PC-9 (cell line): Measurements from ENCODE around the gene AUH. TPM values are rescaled to one million over a fixed set of nuclear protein-coding genes. Genes with fewer than 3 reads are reported as not detected.

Source experiments
- BruUV-seq: library from RNA; stranded (reverse); fragments of 400-500 nt; replicated peaks from 2 replicates; lab custom pipeline; 2021; lab: Mats Ljungman, UMichigan
- CTCF ChIA-PET: fragments of 300-600 bp; sonication (Branson Sonifier 250); formaldehyde crosslinking; loops from one replicate; lab custom pipeline; 2022; ENCODE audit warnings: antibody characterized with exemption; lab: Charles Lee
- POLR2A ChIA-PET: fragments of 300-600 bp; sonication (Branson Sonifier 250); formaldehyde crosslinking; loops from one replicate; lab custom pipeline; 2022; ENCODE audit warnings: antibody characterized with exemption; ENCODE audit not compliant: unreplicated experiment; lab: Charles Lee
- DNase-seq, 2 experiments: peaks; one replicate each; pipeline versions ENCODE4 v3.0.0 to v3.0.0-alpha.2; 2015 to 2022; ENCODE audit warnings: mixed read lengths in 1 of 2
- H2AFZ ChIP-seq: fragments of 200-600 bp; sonication (generic); 2 replicates; pipeline ENCODE4 v1.8.1; 2017; ENCODE audit warnings: antibody characterized with exemption
- H3F3A ChIP-seq: fragments of 200-600 bp; sonication (generic); 2 replicates; pipeline ENCODE4 v1.8.1; 2017; ENCODE audit warnings: antibody characterized with exemption, mild to moderate bottlenecking, low read depth; ENCODE audit not compliant: insufficient read depth
- H3K27ac ChIP-seq: fragments of 200-600 bp; sonication (generic); 2 replicates; pipeline ENCODE4 v1.6.1; 2016; ENCODE audit warnings: mixed run types
- H3K27me3 ChIP-seq: fragments of 200-600 bp; sonication (generic); 2 replicates; pipeline ENCODE4 v1.6.1; 2016; ENCODE audit warnings: low read depth, mixed run types; ENCODE audit not compliant: insufficient read depth
- H3K36me3 ChIP-seq: fragments of 200-600 bp; sonication (generic); 2 replicates; pipeline ENCODE4 v1.6.1; 2016; ENCODE audit warnings: low read depth, mixed run types
- H3K4me1 ChIP-seq: fragments of 200-600 bp; sonication (generic); replicated peaks from 2 replicates; pipeline ENCODE4 v1.6.1; 2016; ENCODE audit warnings: mixed run types; ENCODE audit not compliant: insufficient read depth
- H3K4me2 ChIP-seq: fragments of 200-600 bp; sonication (generic); 2 replicates; pipeline ENCODE4 v1.6.1; 2017; ENCODE audit warnings: mixed run types
- H3K4me3 ChIP-seq: fragments of 200-600 bp; sonication (generic); 2 replicates; pipeline ENCODE4 v1.6.1; 2016; ENCODE audit warnings: mixed run types
- H3K79me2 ChIP-seq: fragments of 200-600 bp; sonication (generic); 2 replicates; pipeline ENCODE4 v1.6.1; 2017; ENCODE audit warnings: low read depth, mixed run types
- H3K9me2 ChIP-seq: fragments of 200-600 bp; sonication (generic); 2 replicates; pipeline ENCODE4 v1.8.1; 2017; ENCODE audit warnings: mild to moderate bottlenecking; ENCODE audit not compliant: insufficient read depth
- H3K9me3 ChIP-seq: fragments of 200-600 bp; sonication (generic); 2 replicates; pipeline ENCODE4 v1.8.1; 2016; ENCODE audit warnings: low read depth; ENCODE audit not compliant: insufficient read depth
- H4K20me1 ChIP-seq: fragments of 200-600 bp; sonication (generic); 2 replicates; pipeline ENCODE4 v1.8.1; 2017; ENCODE audit not compliant: insufficient read depth
- EZH2 ChIP-seq: fragments of 200-600 bp; sonication (generic); IDR thresholded peaks from 2 replicates; pipeline ENCODE4 v1.8.0; 2017; ENCODE audit warnings: antibody characterized with exemption, low read depth
- intact Hi-C: fragments of 100-400 bp; cut with micrococcal nuclease; formaldehyde crosslinking; loops from one replicate; pipeline ENCODE4 v1.10.0; 2022; ENCODE audit not compliant: unreplicated experiment
- total RNA-seq: library from RNA; stranded (reverse); gene quantifications from 2 replicates; pipeline ENCODE4 v1.2.3, GENCODE V29; 2021
- TF ChIP-seq, protein P1 (sequence below): fragments of 200-600 bp; sonication (generic); conservative IDR thresholded peaks from 2 replicates; pipeline ENCODE4 v1.6.1; 2017; ENCODE audit warnings: mixed run types, antibody characterized with exemption, mild to moderate bottlenecking, moderate library complexity

The AUH gene
- total RNA-seq, 1 experiment from 2014 or later: 24.9 TPM

DNA sequence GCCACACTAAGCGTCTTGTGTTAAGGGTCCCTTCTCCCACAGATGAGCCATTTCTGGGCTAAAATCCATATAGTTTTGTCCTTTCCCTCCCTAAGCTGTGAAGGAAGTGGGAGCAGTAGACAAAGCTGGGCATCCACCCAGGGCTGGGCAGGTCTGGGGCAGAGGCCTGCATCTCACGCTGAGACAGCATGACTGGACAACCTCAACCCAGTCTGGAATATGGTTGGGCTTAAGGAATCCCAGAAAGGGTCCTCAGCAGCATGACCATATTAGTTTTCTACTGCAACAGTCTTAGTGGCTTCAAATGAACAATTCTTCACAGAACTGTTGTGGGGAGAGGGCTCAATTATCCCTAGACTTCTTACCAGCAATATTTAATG, 173.8 kb downstream of the AUH start:
- no peak overlapping the region for H3K27ac ChIP-seq
- no peaks in the 10 kb centered on the region for H3K27me3 ChIP-seq
- H3K79me2 ChIP-seq: no peaks in the 10 kb centered on the region
- no peak overlapping the region for H3K4me2 ChIP-seq
- ChIA-PET POLR2A (no interaction called here), CTCF (no interaction called here)
- H3K4me3 ChIP-seq: no peak overlapping the region
- H3K36me3 ChIP-seq: no peaks in the 10 kb centered on the region
- intact Hi-C loops: no loop called here
- H3K9me3 ChIP-seq: 0 out of 2 replicates have a peak, but pooled peaks cover 6% of the 10 kb centered on the region
- BruUV-seq: no TSS peak
- DNase-seq: no peak
- H3K9me2 ChIP-seq: no peaks in the 10 kb centered on the region
- H3F3A ChIP-seq: peaks cover 10% of the 10 kb centered on the region
- no peak overlapping the region for H2AFZ ChIP-seq
- no peaks in the 10 kb centered on the region for H4K20me1 ChIP-seq
- peaks cover 33% of the 10 kb centered on the region for H3K4me1 ChIP-seq
- TF ChIP-seq EZH2: no peak
- TF ChIP-seq, protein P1, sequence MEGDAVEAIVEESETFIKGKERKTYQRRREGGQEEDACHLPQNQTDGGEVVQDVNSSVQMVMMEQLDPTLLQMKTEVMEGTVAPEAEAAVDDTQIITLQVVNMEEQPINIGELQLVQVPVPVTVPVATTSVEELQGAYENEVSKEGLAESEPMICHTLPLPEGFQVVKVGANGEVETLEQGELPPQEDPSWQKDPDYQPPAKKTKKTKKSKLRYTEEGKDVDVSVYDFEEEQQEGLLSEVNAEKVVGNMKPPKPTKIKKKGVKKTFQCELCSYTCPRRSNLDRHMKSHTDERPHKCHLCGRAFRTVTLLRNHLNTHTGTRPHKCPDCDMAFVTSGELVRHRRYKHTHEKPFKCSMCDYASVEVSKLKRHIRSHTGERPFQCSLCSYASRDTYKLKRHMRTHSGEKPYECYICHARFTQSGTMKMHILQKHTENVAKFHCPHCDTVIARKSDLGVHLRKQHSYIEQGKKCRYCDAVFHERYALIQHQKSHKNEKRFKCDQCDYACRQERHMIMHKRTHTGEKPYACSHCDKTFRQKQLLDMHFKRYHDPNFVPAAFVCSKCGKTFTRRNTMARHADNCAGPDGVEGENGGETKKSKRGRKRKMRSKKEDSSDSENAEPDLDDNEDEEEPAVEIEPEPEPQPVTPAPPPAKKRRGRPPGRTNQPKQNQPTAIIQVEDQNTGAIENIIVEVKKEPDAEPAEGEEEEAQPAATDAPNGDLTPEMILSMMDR: no peak

DNA sequence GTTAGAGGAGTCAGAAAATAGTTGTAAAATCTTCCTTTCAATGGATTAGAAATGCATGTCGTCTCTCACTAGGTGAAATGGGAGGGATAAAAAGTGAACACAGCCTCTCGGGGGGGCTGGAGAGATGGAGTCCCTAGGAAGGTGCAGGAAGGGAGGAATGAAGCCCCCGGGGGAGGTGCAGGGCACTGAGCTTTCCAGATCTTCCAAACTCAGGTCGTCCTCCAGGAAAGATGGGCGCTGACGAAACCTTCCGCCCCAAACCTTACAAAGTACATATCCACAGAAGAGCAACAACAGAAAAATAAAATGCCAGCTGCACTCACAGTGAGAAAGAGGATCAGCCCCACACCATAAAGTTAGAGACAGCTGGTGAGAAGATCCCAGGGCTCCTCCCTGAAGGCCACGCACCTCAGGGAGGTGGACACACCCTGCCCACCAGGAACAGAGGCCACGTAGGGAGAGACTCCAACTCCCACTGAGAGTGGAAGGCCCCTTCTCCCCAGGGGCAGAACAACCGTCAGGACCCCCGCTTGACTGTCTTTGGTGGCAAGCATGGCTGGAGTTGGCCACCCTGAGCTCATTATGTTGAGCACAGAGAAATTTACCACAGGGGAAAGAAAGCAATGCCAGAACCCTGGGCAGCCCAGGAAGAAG, 174.3 kb downstream of the AUH start:
- no TSS peak for BruUV-seq
- CTCF ChIA-PET: no interaction called here

DNA sequence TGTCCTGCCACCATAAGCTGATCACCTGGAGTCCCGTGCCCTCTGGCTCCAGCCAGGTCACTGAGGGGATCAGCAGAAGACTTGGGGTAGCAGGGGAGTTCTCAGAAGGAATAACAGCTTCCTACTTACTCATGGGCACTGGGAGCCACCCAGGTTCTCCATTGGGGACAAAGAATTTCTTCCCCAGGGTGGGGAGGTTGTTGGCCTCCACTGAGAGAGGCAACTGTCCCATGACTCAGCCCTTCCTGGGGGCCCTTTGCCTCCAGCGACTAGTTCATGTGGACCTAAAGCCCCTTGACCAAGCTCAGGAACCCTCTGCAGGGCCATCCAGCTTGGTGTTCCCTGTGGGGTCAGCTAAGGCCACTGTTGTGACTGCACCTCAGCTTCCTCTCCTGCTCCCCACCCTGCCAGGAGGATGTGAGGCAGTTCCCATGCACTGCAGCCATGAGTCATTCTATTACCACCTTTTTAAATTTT, 175.0 kb downstream of the AUH start:
- Histone ChIP-seq H4K20me1 (no peaks in the 10 kb centered on the region), H3F3A (peaks cover 5% of the 10 kb centered on the region; the same call in 1 of the 2 replicates), H3K4me2 (peak overlapping the region; percentile 18; the same call in 1 of the 2 replicates), H3K4me3 (no peak overlapping the region), H3K9me3 (peaks cover 6% of the 10 kb centered on the region; the same call in 1 of the 2 replicates), H3K4me1 (peaks cover 33% of the 10 kb centered on the region), H3K27ac (peak overlapping the region; percentile 10; the same call in 1 of the 2 replicates), H3K27me3 (no peaks in the 10 kb centered on the region), H3K79me2 (no peaks in the 10 kb centered on the region), H3K9me2 (no peaks in the 10 kb centered on the region; the same call in 1 of the 2 replicates), H2AFZ (no peak overlapping the region), H3K36me3 (no peaks in the 10 kb centered on the region)
- CTCF ChIA-PET: no interaction called here
- BruUV-seq: no TSS peak
- intact Hi-C loops: no loop called here
- POLR2A ChIA-PET: no interaction called here
- TF ChIP-seq, protein P1: no peak
- no peak for TF ChIP-seq EZH2
- DNase-seq: peak in 1 of 2 experiments; percentile 23

More for the DNA sequence above, 174.3 kb downstream of the AUH start:
- Histone ChIP-seq H3K4me3 (no peak overlapping the region), H3K9me2 (no peaks in the 10 kb centered on the region), H3K27me3 (no peaks in the 10 kb centered on the region), H3K27ac (peak overlapping the region; percentile 10; the same call in 1 of the 2 replicates), H4K20me1 (no peaks in the 10 kb centered on the region), H3F3A (peaks cover 10% of the 10 kb centered on the region), H3K4me2 (peak overlapping the region; percentile 18; the same call in 1 of the 2 replicates), H3K79me2 (no peaks in the 10 kb centered on the region), H3K9me3 (0 out of 2 replicates have a peak, but pooled peaks cover 6% of the 10 kb centered on the region), H3K4me1 (peaks cover 35% of the 10 kb centered on the region), H2AFZ (no peak overlapping the region), H3K36me3 (no peaks in the 10 kb centered on the region)
- POLR2A ChIA-PET: no interaction called here
- DNase-seq: no peak
- intact Hi-C loops: no loop called here
- no peak for TF ChIP-seq EZH2
- TF ChIP-seq, protein P1: no peak
